IMR-90 (cell line): Measurements from ENCODE around the gene OBP2B. TPM values are rescaled to one million over a fixed set of nuclear protein-coding genes. Genes with fewer than 3 reads are reported as not detected.
A peak's percentile ranks its signal among the peaks of the same experiment; 100 is the strongest.

Source experiments
- ATAC-seq: fragments of 200-7000 bp; cut with Tn5 transposase; 2 replicates; pipeline ENCODE4 v1.9.1; 2020; ENCODE audit warnings: low read depth, mild to moderate bottlenecking, moderate library complexity
- BruUV-seq: library from RNA; stranded (reverse); fragments of 400-500 nt; replicated peaks from 2 replicates; lab custom pipeline; 2021; lab: Mats Ljungman, UMichigan
- CTCF ChIA-PET: fragments of 300-600 bp; formaldehyde crosslinking; extraction: SDS; loops from one replicate; lab custom pipeline; 2021; ENCODE audit warnings: antibody characterized with exemption; lab: Yijun Ruan, JAX
- POLR2A ChIA-PET: fragments of 300-600 bp; sonication (Branson Sonifier 250); formaldehyde crosslinking; loops from one replicate; lab custom pipeline; 2022; ENCODE audit warnings: antibody characterized with exemption; ENCODE audit not compliant: unreplicated experiment; lab: Charles Lee
- DNase-seq: peaks from one replicate; pipeline ENCODE4 v3.0.0; 2013
- H2AFZ ChIP-seq: replicated peaks from 2 replicates; pipeline ENCODE3; 2013; ENCODE audit warnings: low read length, mild to moderate bottlenecking; ENCODE audit not compliant: poor library complexity
- H2AK5ac ChIP-seq: 2 replicates; pipeline ENCODE4 v1.6.1; 2013; ENCODE audit warnings: low read depth, low read length, inconsistent platforms
- H2AK9ac ChIP-seq: replicated peaks from 2 replicates; pipeline ENCODE3; 2013; ENCODE audit warnings: mild to moderate bottlenecking, low read depth, low read length, moderate library complexity; ENCODE audit not compliant: poor library complexity
- H2BK120ac ChIP-seq: 2 replicates; pipeline ENCODE4 v1.6.1; 2013; ENCODE audit warnings: low read depth, low read length, inconsistent platforms
- H2BK15ac ChIP-seq: 3 replicates; pipeline ENCODE4 v1.6.1; 2013; ENCODE audit warnings: low read depth, low read length, inconsistent platforms
- H2BK20ac ChIP-seq: 2 replicates; pipeline ENCODE4 v1.6.1; 2013; ENCODE audit warnings: low read depth, mild to moderate bottlenecking, inconsistent platforms, low read length, moderate library complexity
- H2BK5ac ChIP-seq: 2 replicates; pipeline ENCODE4 v1.6.1; 2013; ENCODE audit warnings: mild to moderate bottlenecking, low read depth, low read length, inconsistent platforms; ENCODE audit not compliant: poor library complexity, severe bottlenecking
- H3K14ac ChIP-seq: replicated peaks from 2 replicates; pipeline ENCODE4 v1.6.1; 2013; ENCODE audit warnings: low read depth, low read length, inconsistent platforms
- H3K18ac ChIP-seq: 2 replicates; pipeline ENCODE4 v1.6.1; 2013; ENCODE audit warnings: low read depth, low read length, control low read depth
- H3K23ac ChIP-seq: 2 replicates; pipeline ENCODE4 v1.6.1; 2013; ENCODE audit warnings: low read depth, low read length, inconsistent platforms
- H3K27ac ChIP-seq: 2 replicates; pipeline ENCODE4 v1.5.1; 2013; ENCODE audit warnings: mild to moderate bottlenecking, control low read depth, low read length; ENCODE audit not compliant: insufficient read depth
- H3K27me3 ChIP-seq: 2 replicates; pipeline ENCODE4 v1.6.1; 2013; ENCODE audit warnings: low read length; ENCODE audit not compliant: control insufficient read depth, insufficient read depth
- H3K36me3 ChIP-seq: 2 replicates; pipeline ENCODE4 v1.6.1; 2013; ENCODE audit warnings: low read length, mixed read lengths; ENCODE audit not compliant: control insufficient read depth, insufficient read depth
- H3K4ac ChIP-seq: 2 replicates; pipeline ENCODE4 v1.6.1; 2013; ENCODE audit warnings: low read depth, low read length, inconsistent platforms
- H3K4me1 ChIP-seq: 2 replicates; pipeline ENCODE4 v1.6.1; 2013; ENCODE audit warnings: low read length, mixed read lengths; ENCODE audit not compliant: control insufficient read depth, insufficient read depth
- H3K4me2 ChIP-seq: 2 replicates; pipeline ENCODE4 v1.6.1; 2013; ENCODE audit warnings: low read depth, mild to moderate bottlenecking, control low read depth, low read length, moderate library complexity
- H3K4me3 ChIP-seq: 2 replicates; pipeline ENCODE4 v1.5.1; 2013; ENCODE audit warnings: low read depth, mild to moderate bottlenecking, control low read depth, low read length, moderate library complexity; ENCODE audit not compliant: insufficient read depth
- H3K56ac ChIP-seq: 2 replicates; pipeline ENCODE4 v1.6.1; 2013; ENCODE audit warnings: low read length, inconsistent platforms; ENCODE audit not compliant: insufficient read depth; ENCODE audit errors: extremely low read depth
- H3K79me1 ChIP-seq, 2 experiments: 2 replicates each; pipeline ENCODE4 v1.6.1; 2013; ENCODE audit warnings: low read length in 2 of 2, inconsistent platforms in 1 of 2, low read depth in 1 of 2
- H3K9ac ChIP-seq: 2 replicates; pipeline ENCODE4 v1.6.1; 2013; ENCODE audit warnings: low read depth, low read length, control low read depth
- H3K9me1 ChIP-seq: 2 replicates; pipeline ENCODE4 v1.6.1; 2013; ENCODE audit warnings: low read length, inconsistent platforms; ENCODE audit not compliant: insufficient read depth
- H3K9me3 ChIP-seq: 2 replicates; pipeline ENCODE4 v1.6.1; 2013; ENCODE audit warnings: low read length; ENCODE audit not compliant: control insufficient read depth, insufficient read depth
- H4K20me1 ChIP-seq: 2 replicates; pipeline ENCODE4 v1.6.1; 2013; ENCODE audit warnings: low read length, inconsistent platforms; ENCODE audit not compliant: insufficient read depth
- H4K5ac ChIP-seq: 2 replicates; pipeline ENCODE4 v1.6.1; 2013; ENCODE audit warnings: mild to moderate bottlenecking, low read depth, low read length, control low read depth
- H4K8ac ChIP-seq, 2 experiments: 2 replicates each; pipeline ENCODE4 v1.6.1; 2013; ENCODE audit warnings: low read depth in 2 of 2, low read length in 2 of 2, control low read depth in 1 of 2, inconsistent platforms in 1 of 2
- H4K91ac ChIP-seq: 2 replicates; pipeline ENCODE4 v1.6.1; 2013; ENCODE audit warnings: low read depth, low read length, inconsistent platforms; ENCODE audit not compliant: insufficient read depth
- BHLHE40 ChIP-seq: fragments of 150-350 bp; IDR thresholded peaks from 2 replicates; pipeline ENCODE4 v1.6.1; 2016; ENCODE audit warnings: mild to moderate bottlenecking, low read depth, low read length
- CEBPB ChIP-seq: IDR thresholded peaks from 2 replicates; pipeline ENCODE4 v1.6.1; 2012; ENCODE audit warnings: low read depth, low read length, improper control_type of control experiment
- CHD1 ChIP-seq: IDR thresholded peaks from 2 replicates; pipeline ENCODE4 v1.6.1; 2012; ENCODE audit warnings: low read depth, low read length, improper control_type of control experiment
- CTCF ChIP-seq: conservative IDR thresholded peaks from 2 replicates; pipeline ENCODE4 v1.5.1; 2012; ENCODE audit warnings: mild to moderate bottlenecking, low read depth, low read length, improper control_type of control experiment
- ELK1 ChIP-seq: fragments of 150-350 bp; IDR thresholded peaks from 2 replicates; pipeline ENCODE4 v1.6.1; 2016; ENCODE audit warnings: low read depth, mild to moderate bottlenecking, low read length, moderate library complexity, borderline replicate concordance
- FOS ChIP-seq: fragments of 150-350 bp; IDR thresholded peaks from 2 replicates; pipeline ENCODE4 v1.6.1; 2016; ENCODE audit warnings: low read depth, low read length
- MAFK ChIP-seq: IDR thresholded peaks from 2 replicates; pipeline ENCODE4 v1.6.1; 2012; ENCODE audit warnings: low read depth, low read length, improper control_type of control experiment
- MAZ ChIP-seq: IDR thresholded peaks from 2 replicates; pipeline ENCODE4 v1.6.1; 2012; ENCODE audit warnings: low read depth, mild to moderate bottlenecking, low read length, improper control_type of control experiment, moderate library complexity, borderline replicate concordance
- MXI1 ChIP-seq: IDR thresholded peaks from 2 replicates; pipeline ENCODE4 v1.6.1; 2012; ENCODE audit warnings: low read depth, mild to moderate bottlenecking, low read length, moderate library complexity, borderline replicate concordance
- NFE2L2 ChIP-seq: fragments of 150-350 bp; IDR thresholded peaks from 2 replicates; pipeline ENCODE4 v1.6.1; 2016; ENCODE audit warnings: low read depth, mild to moderate bottlenecking, low read length
- POLR2A ChIP-seq: IDR thresholded peaks from 2 replicates; pipeline ENCODE4 v1.6.1; 2012; ENCODE audit warnings: mild to moderate bottlenecking, low read depth, low read length
- RAD21 ChIP-seq: IDR thresholded peaks from 2 replicates; pipeline ENCODE4 v1.6.1; 2012; ENCODE audit warnings: low read length, improper control_type of control experiment
- RCOR1 ChIP-seq: IDR thresholded peaks from 2 replicates; pipeline ENCODE4 v1.6.1; 2012; ENCODE audit warnings: mild to moderate bottlenecking, low read length, improper control_type of control experiment; ENCODE audit not compliant: insufficient replicate concordance
- RFX5 ChIP-seq: IDR thresholded peaks from 2 replicates; pipeline ENCODE4 v1.8.0; 2012; ENCODE audit warnings: low read depth, mild to moderate bottlenecking, low read length, moderate library complexity
- SMC3 ChIP-seq: fragments of 150-350 bp; IDR thresholded peaks from 2 replicates; pipeline ENCODE4 v1.6.1; 2016; ENCODE audit warnings: low read depth, mild to moderate bottlenecking, antibody characterized with exemption, low read length, moderate library complexity
- USF2 ChIP-seq: fragments of 150-350 bp; IDR thresholded peaks from 2 replicates; pipeline ENCODE4 v1.6.1; 2017; ENCODE audit warnings: mild to moderate bottlenecking, antibody characterized with exemption, low read length, low read depth
- WGBS, 2 experiments: methylation state at CpG; one replicate each; pipeline versions ENCODE4 v1.1.5 to v1.1.7; 2013; ENCODE audit warnings: missing lambda C conversion rate in 2 of 2; ENCODE audit not compliant: insufficient read length in 1 of 2; ENCODE audit errors: extremely low coverage in 2 of 2; 5-methylcytosine and 5-hydroxymethylcytosine counted together
- dilution Hi-C: fragments of 300-500 bp; cut with HindIII; formaldehyde crosslinking; loops from one replicate; pipeline ENCODE4 v1.14.3; 2018; ENCODE audit warnings: low sequenced_read_pairs; ENCODE audit not compliant: unreplicated experiment
- in situ Hi-C: fragments of 300-500 bp; cut with MboI; formaldehyde crosslinking; loops from 3 replicates; pipeline ENCODE4 v1.14.3; 2019; ENCODE audit warnings: low sequenced_read_pairs, inconsistent platforms, mixed read lengths
- intact Hi-C: fragments of 100-400 bp; cut with micrococcal nuclease; formaldehyde crosslinking; loops from 2 replicates; pipeline ENCODE4 v1.10.0; 2022
- polyA plus RNA-seq, 3 experiments: library from polyadenylated mRNA; depleted of rRNA; stranded (reverse); fragments of >200 nt; gene quantifications; 2 replicates each; pipeline ENCODE4 v1.2.3, GENCODE V29; 2012; ENCODE audit warnings: low replicate concordance in 1 of 3
- total RNA-seq: library from RNA; depleted of rRNA; stranded (reverse); fragments of >200 nt; gene quantifications from 2 replicates; pipeline ENCODE4 v1.2.3, GENCODE V29; 2012

OBP2B gene
- total and polyA plus RNA-seq, 2 of the 4 experiments (the other 2 are of a cell fraction), result not detected

- Histone ChIP-seq H3K18ac (no peak overlapping the region), H2BK120ac (no peak overlapping the region), H3K14ac (no peak overlapping the region), H3K36me3 (no peaks in the 10 kb centered on the region), H2BK20ac (no peak overlapping the region), H3K9me3 (no peaks in the 10 kb centered on the region), H4K20me1 (no peaks in the 10 kb centered on the region), H2BK5ac (no peak overlapping the region), H3K4me2 (no peak overlapping the region), H3K27ac (no peak overlapping the region), H2AFZ (peak overlapping the region; percentile 51), H4K8ac (no peak overlapping the region), H3K79me1 (no peaks in the 10 kb centered on the region), H2AK5ac (no peak overlapping the region), H2BK15ac (no peak overlapping the region), H3K4ac (no peak overlapping the region), H3K56ac (no peak overlapping the region), H3K27me3 (peaks cover 29% of the 10 kb centered on the region), H4K5ac (no peak overlapping the region), H2AK9ac (no peak overlapping the region), H3K4me3 (no peak overlapping the region), H3K9me1 (no peaks in the 10 kb centered on the region), H3K9ac (no peak overlapping the region), H4K91ac (no peak overlapping the region), H3K23ac (no peak overlapping the region), H3K4me1 (no peaks in the 10 kb centered on the region)
- ChIA-PET POLR2A (no interaction called here), CTCF (interaction anchor here (0.6 kb wide), 1 partner anchor 240 kb away, joined by 3 read pairs; no protein-coding TSS in a partner anchor)
- TF ChIP-seq NFE2L2, result no peak
- TF ChIP-seq SMC3, result no peak
- no peak for TF ChIP-seq ELK1
- no peak for TF ChIP-seq MAFK
- TF ChIP-seq CTCF, result no peak
- TF ChIP-seq RFX5, result no peak
- TF ChIP-seq FOS, result no peak
- TF ChIP-seq USF2, result no peak
- TF ChIP-seq RCOR1, result no peak
- no peak for TF ChIP-seq BHLHE40
- no peak for TF ChIP-seq CHD1
- TF ChIP-seq MAZ, result no peak
- TF ChIP-seq POLR2A, result no peak
- TF ChIP-seq CEBPB, result no peak
- no peak for TF ChIP-seq MXI1
- no peak for TF ChIP-seq RAD21
- dilution Hi-C loops, result no loop called here
- no TSS peak for BruUV-seq
- in situ Hi-C loops, result loop anchor here (5.0 kb wide), 1 partner anchor 293 kb away; no protein-coding TSS in a partner anchor
- WGBS, 2 experiments, result 81% methylated on average over 4 of the region's 7 CpGs; no CpG with 5 or more reads in 1 of the 2 experiments
- ATAC-seq (no peak), DNase-seq (no peak)
- intact Hi-C loops, result no loop called here
Observed at GRCh38 chr9:133188843-133189180, 20.2 kb downstream of the OBP2B start.
